ENCODE results near the gene TPRA1. TPM values are rescaled to one million over a fixed set of nuclear protein-coding genes. Genes with fewer than 3 reads are reported as not detected.

Gene TPRA1
- total RNA-seq, 4 donors from 2014 or later = 28.1 to 47.3 (median 34.1) TPM

Small RNAs within 50 kb of the gene (small RNA-seq; reads per million reads assigned to genes)
- 0 reads per million in 2 donors for gene AC084035.1
- gene MIR6825 = 0 reads per million in 2 donors
- gene MIR7976 = 0 to 0.13 reads per million in 2 donors

Other genes starting within 250 kb of the TPRA1 start
- 10 to 100 TPM in 3 of 4 donors, 1 to 10 TPM in 1; 9.7 to 36.3 (median 15.3) TPM for gene MCM2, start 7.7 kb upstream of the TPRA1 start, total RNA-seq
- 10 to 100 TPM in 2 of 4 donors, 1 to 10 TPM in 2; 7.4 to 15.6 (median 9.9) TPM for gene PODXL2, start 38.5 kb upstream of the TPRA1 start, total RNA-seq
- gene ABTB1, start 82.2 kb upstream of the TPRA1 start, total RNA-seq = 10 to 100 TPM; 38.5 to 80.0 (median 57.1) TPM
- 100 to 1,000 TPM in 3 of 4 donors, 10 to 100 TPM in 1; 56.1 to 180 (median 143) TPM for gene MGLL, start 231.8 kb upstream of the TPRA1 start, total RNA-seq